ENCODE measurements around the gene RAB3GAP2.
"Not testable (repeated sequence)": the region's sequence is repeated elsewhere in the genome, so short reads cannot be mapped to it uniquely, and the experiment has no call there.

RAB3GAP2 gene

GRCh38 chr1:220290140-220290761 lies 18.0 kb upstream of the RAB3GAP2 start:
- DNase-seq (ENCODE audit: low read depth), result no peak

GRCh38 chr1:220287129-220287528 lies 14.9 kb upstream of the RAB3GAP2 start:
- no peak for DNase-seq (ENCODE audit: low read depth)

- no peak for DNase-seq (ENCODE audit: low read depth)
Measured at GRCh38 chr1:220283625-220284024, 11.4 kb upstream of the RAB3GAP2 start.

GRCh38 chr1:220281159-220281574 lies 8.9 kb upstream of the RAB3GAP2 start:
- no peak for DNase-seq (ENCODE audit: low read depth)

- no peak for DNase-seq (ENCODE audit: low read depth)
Measured at GRCh38 chr1:220280249-220280648, 8.0 kb upstream of the RAB3GAP2 start.

GRCh38 chr1:220278991-220279390 lies 6.7 kb upstream of the RAB3GAP2 start:
- DNase-seq (ENCODE audit: low read depth), result no peak

- no peak for DNase-seq (ENCODE audit: low read depth)
Measured at GRCh38 chr1:220275430-220275829, 3.2 kb upstream of the RAB3GAP2 start.

GRCh38 chr1:220274251-220274855 lies 2.1 kb upstream of the RAB3GAP2 start:
- no peak for DNase-seq (ENCODE audit: low read depth)

GRCh38 chr1:220272841-220273090 lies 513 bp upstream of the RAB3GAP2 start:
- no peak for DNase-seq (ENCODE audit: low read depth)

- peak; percentile 14 for DNase-seq (ENCODE audit: low read depth)
Measured at GRCh38 chr1:220271706-220272046, 577 bp downstream of the RAB3GAP2 start.

GRCh38 chr1:220269036-220269435 lies 3.2 kb downstream of the RAB3GAP2 start:
- DNase-seq (ENCODE audit: low read depth), result no peak

- DNase-seq (ENCODE audit: low read depth), result no peak
Measured at GRCh38 chr1:220267630-220268029, 4.6 kb downstream of the RAB3GAP2 start.

- not testable (repeated sequence) for DNase-seq (ENCODE audit: low read depth)
Measured at GRCh38 chr1:220260228-220260627, 12.0 kb downstream of the RAB3GAP2 start.

- DNase-seq (ENCODE audit: low read depth), result not testable (repeated sequence)
Measured at GRCh38 chr1:220259756-220260155, 12.5 kb downstream of the RAB3GAP2 start.

GRCh38 chr1:220256194-220256593 lies 16.1 kb downstream of the RAB3GAP2 start:
- not testable (repeated sequence) for DNase-seq (ENCODE audit: low read depth)

- DNase-seq (ENCODE audit: low read depth), result no peak
Measured at GRCh38 chr1:220255204-220255603, 17.0 kb downstream of the RAB3GAP2 start.

- not testable (repeated sequence) for DNase-seq (ENCODE audit: low read depth)
Measured at GRCh38 chr1:220253290-220253689, 19.0 kb downstream of the RAB3GAP2 start.

GRCh38 chr1:220251272-220251671 lies 21.0 kb downstream of the RAB3GAP2 start:
- no peak for DNase-seq (ENCODE audit: low read depth)

GRCh38 chr1:220250681-220251080 lies 21.6 kb downstream of the RAB3GAP2 start:
- no peak for DNase-seq (ENCODE audit: low read depth)

GRCh38 chr1:220249522-220249921 lies 22.7 kb downstream of the RAB3GAP2 start:
- DNase-seq (ENCODE audit: low read depth), result no peak

GRCh38 chr1:220248715-220249265 lies 23.5 kb downstream of the RAB3GAP2 start:
- DNase-seq (ENCODE audit: low read depth), result not testable (repeated sequence)

- DNase-seq (ENCODE audit: low read depth), result not testable (repeated sequence)
Measured at GRCh38 chr1:220245900-220246299, 26.4 kb downstream of the RAB3GAP2 start.

GRCh38 chr1:220243947-220244346 lies 28.3 kb downstream of the RAB3GAP2 start:
- no peak for DNase-seq (ENCODE audit: low read depth)

GRCh38 chr1:220241072-220241663 lies 31.1 kb downstream of the RAB3GAP2 start:
- no peak for DNase-seq (ENCODE audit: low read depth)
